Ovary (tissue), 9 donors: ENCODE data around the gene TAGLN2. TPM values are rescaled to one million over a fixed set of nuclear protein-coding genes. Genes with fewer than 3 reads are reported as not detected.
A peak's percentile ranks its signal among the peaks of the same experiment; 100 is the strongest.

Source experiments
- DNase-seq, 5 donors: peaks; one replicate each; pipeline ENCODE4 v3.0.0-alpha.2; 2019 to 2020
- H3K27ac ChIP-seq, 2 donors: fragments of 200-600 bp; one replicate each; pipeline versions ENCODE4 v1.5.1 to v1.8.0; 2019 to 2022
- H3K27me3 ChIP-seq: fragments of 200-600 bp; one replicate; pipeline ENCODE4 v1.8.0; 2022
- H3K36me3 ChIP-seq: fragments of 200-600 bp; sonication (generic); one replicate; pipeline ENCODE4 v1.5.1; 2019
- H3K4me1 ChIP-seq: one replicate; pipeline ENCODE4 v1.8.1; 2013; ENCODE audit warnings: mild to moderate bottlenecking, moderate library complexity; ENCODE audit not compliant: insufficient read depth
- H3K4me3 ChIP-seq: fragments of 200-600 bp; sonication (generic); one replicate; pipeline ENCODE4 v1.5.1; 2017
- H3K9me3 ChIP-seq, 2 donors: fragments of 200-600 bp in 1 of 2; sonication (generic) in 1 of 2; one replicate each; pipeline versions ENCODE4 v1.5.1 to v1.8.1; 2013 to 2019; ENCODE audit warnings: mild to moderate bottlenecking in 1 of 2, moderate library complexity in 1 of 2
- CTCF ChIP-seq, 3 donors: fragments of 450-650 bp in 2 of 3; fragments of 200-600 bp in 1 of 3; IDR thresholded peaks; one replicate each; pipeline versions ENCODE4 v1.5.1 to v1.8.0; 2016 to 2022; ENCODE audit warnings: antibody characterized with exemption in 3 of 3, mild to moderate bottlenecking in 1 of 3
- EP300 ChIP-seq: sonication (generic); formaldehyde crosslinking; IDR thresholded peaks from one replicate; pipeline ENCODE4 v1.6.1; 2017; ENCODE audit warnings: antibody characterized with exemption
- POLR2A ChIP-seq: fragments of 450-650 bp; IDR thresholded peaks from one replicate; pipeline ENCODE4 v1.6.1; 2017; ENCODE audit warnings: antibody characterized with exemption, mild to moderate bottlenecking, moderate library complexity
- WGBS, 3 donors: extraction: QIAGEN DNeasy Blood & Tissue Kit in 1 of 3; methylation state at CpG; one replicate each; pipeline versions ENCODE4 v1.1.5 to v1.1.7; 2013 to 2017; 5-methylcytosine and 5-hydroxymethylcytosine counted together
- intact Hi-C, 4 donors: fragments of 100-400 bp; cut with DNase I; formaldehyde crosslinking; loops; one replicate each; pipeline versions ENCODE4 v1.11.0 to v1.15.1; 2022 to 2023
- polyA plus RNA-seq, 2 donors: library from polyadenylated mRNA; stranded (reverse); fragments of 200-250 nt in 1 of 2; fragments of 350-450 nt in 1 of 2; fragmentation: Illumina TruSeq in 1 of 2; extraction: RNeasy Lipid Tissue Mini Kit (QIAGEN cat#74804) in 1 of 2; gene quantifications; one replicate each; pipeline ENCODE4 v1.2.3, GENCODE V29; 2013 to 2014
- total RNA-seq, 7 donors: library from RNA; depleted of rRNA in 2 of 7; stranded (reverse); fragments of >200 nt in 2 of 7; fragmentation: NEBNext Ultra II Directional in 3 of 7; extraction: Animal tissue kit (Norgen Biotek cat#: 25700) in 3 of 7; gene quantifications; one replicate each; pipeline versions ENCODE4 v1.1.0 to v1.2.4, GENCODE V29; 2016 to 2023
- donor health status: DM: no; HTN: no; CAD: no; lungs with moderate emphysema.
- donor health status: DM: no; HTN: no; CAD: no.
- donor health status: Bipolar disorder and iron deficiency.
- donor health status: DM: yes; HTN: yes; CAD: no.
- donor health status: DM: no; HTN: no; CAD: no.
- donor health status: DM: yes; HTN: yes; CAD: no.

TAGLN2 gene
- total and polyA plus RNA-seq, 9 donors, result 81.8 to 266 (median 174) TPM

GRCh38 chr1:159961636-159962035, 36.3 kb upstream of the TAGLN2 start:
- no peaks in the 10 kb centered on the region for H3K36me3 ChIP-seq
- no peaks in the 10 kb centered on the region for H3K9me3 ChIP-seq
- DNase-seq, result no peak
- H3K27me3 ChIP-seq, result no peaks in the 10 kb centered on the region
- no peaks in the 10 kb centered on the region for H3K4me1 ChIP-seq
- no peak overlapping the region for H3K27ac ChIP-seq
- intact Hi-C loops, result no loop called here
- WGBS, 3 donors, result 81 to 88% (median 86%) methylated on average over 15 of the region's 15 CpGs
- no peak overlapping the region for H3K4me3 ChIP-seq
- TF ChIP-seq POLR2A, result no peak
- TF ChIP-seq CTCF (IDR thresholded peaks at IDR 0.05), result no peak
- no peak for TF ChIP-seq EP300

- Histone ChIP-seq H3K9me3 (no peaks in the 10 kb centered on the region), H3K27ac (no peak overlapping the region), H3K4me1 (no peaks in the 10 kb centered on the region), H3K4me3 (no peak overlapping the region), H3K36me3 (no peaks in the 10 kb centered on the region), H3K27me3 (no peaks in the 10 kb centered on the region)
- TF ChIP-seq CTCF (IDR thresholded peaks at IDR 0.05) (no peak), EP300 (no peak), POLR2A (no peak)
- WGBS, 3 donors, result 10 to 22% (median 17%) methylated on average over 5 of the region's 5 CpGs
- intact Hi-C loops, result no loop called here
- DNase-seq, result peak in 1 of 5 donors; percentile 61
These were observed 35.5 kb upstream of the TAGLN2 start for GRCh38 chr1:159960721-159961381.

GRCh38 chr1:159959451-159959850, 34.1 kb upstream of the TAGLN2 start:
- Histone ChIP-seq H3K4me1 (no peaks in the 10 kb centered on the region), H3K4me3 (no peak overlapping the region), H3K27me3 (no peaks in the 10 kb centered on the region), H3K9me3 (no peaks in the 10 kb centered on the region), H3K36me3 (no peaks in the 10 kb centered on the region), H3K27ac (no peak overlapping the region)
- 63 to 78% (median 66%) methylated on average over 4 of the region's 4 CpGs for WGBS, 3 donors
- DNase-seq, result no peak
- TF ChIP-seq CTCF (IDR thresholded peaks at IDR 0.05) (no peak), EP300 (no peak), POLR2A (no peak)
- intact Hi-C loops, result no loop called here

GRCh38 chr1:159958719-159959380, 33.5 kb upstream of the TAGLN2 start:
- Histone ChIP-seq H3K36me3 (no peaks in the 10 kb centered on the region), H3K27me3 (no peaks in the 10 kb centered on the region), H3K27ac (no peak overlapping the region), H3K4me1 (no peaks in the 10 kb centered on the region), H3K9me3 (no peaks in the 10 kb centered on the region), H3K4me3 (no peak overlapping the region)
- intact Hi-C loops, result no loop called here
- DNase-seq, result no peak
- TF ChIP-seq EP300 (no peak), CTCF (IDR thresholded peaks at IDR 0.05) (no peak), POLR2A (no peak)
- WGBS, 3 donors, result 59 to 67% (median 61%) methylated on average over 3 of the region's 3 CpGs
